ENCODE results near the gene COL4A2.

The COL4A2 gene

DNA sequence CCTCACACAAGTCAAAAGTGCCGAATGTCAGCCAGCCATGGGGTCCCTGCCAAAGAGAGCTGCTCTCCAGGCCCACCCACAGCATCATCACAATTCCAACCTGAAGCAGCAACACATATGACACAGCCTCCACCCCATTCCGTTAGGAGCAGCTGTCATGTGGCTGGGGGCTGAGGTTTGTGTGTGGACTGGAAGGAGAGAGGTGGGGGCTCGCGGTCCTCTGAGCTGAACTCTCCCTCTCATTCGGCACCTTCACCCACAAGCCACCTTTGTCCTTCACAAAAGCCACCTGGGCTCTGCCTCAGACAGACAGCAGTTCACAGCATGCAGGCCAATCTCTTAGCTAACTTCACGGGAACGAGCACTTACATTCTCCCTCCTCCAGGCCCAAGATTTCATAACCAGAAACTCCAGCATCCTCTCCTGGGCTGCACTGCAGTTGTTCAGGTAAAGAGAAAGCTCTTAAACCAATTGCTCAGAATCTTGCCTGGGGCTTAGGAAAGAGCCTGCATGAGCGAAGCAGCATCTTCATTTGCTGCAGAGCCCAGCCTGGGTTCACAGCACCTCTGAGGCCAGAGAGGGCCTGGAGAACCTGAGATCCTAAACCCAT lies 247.2 kb downstream of the COL4A2 start:
- TF ChIP-seq, protein P1, sequence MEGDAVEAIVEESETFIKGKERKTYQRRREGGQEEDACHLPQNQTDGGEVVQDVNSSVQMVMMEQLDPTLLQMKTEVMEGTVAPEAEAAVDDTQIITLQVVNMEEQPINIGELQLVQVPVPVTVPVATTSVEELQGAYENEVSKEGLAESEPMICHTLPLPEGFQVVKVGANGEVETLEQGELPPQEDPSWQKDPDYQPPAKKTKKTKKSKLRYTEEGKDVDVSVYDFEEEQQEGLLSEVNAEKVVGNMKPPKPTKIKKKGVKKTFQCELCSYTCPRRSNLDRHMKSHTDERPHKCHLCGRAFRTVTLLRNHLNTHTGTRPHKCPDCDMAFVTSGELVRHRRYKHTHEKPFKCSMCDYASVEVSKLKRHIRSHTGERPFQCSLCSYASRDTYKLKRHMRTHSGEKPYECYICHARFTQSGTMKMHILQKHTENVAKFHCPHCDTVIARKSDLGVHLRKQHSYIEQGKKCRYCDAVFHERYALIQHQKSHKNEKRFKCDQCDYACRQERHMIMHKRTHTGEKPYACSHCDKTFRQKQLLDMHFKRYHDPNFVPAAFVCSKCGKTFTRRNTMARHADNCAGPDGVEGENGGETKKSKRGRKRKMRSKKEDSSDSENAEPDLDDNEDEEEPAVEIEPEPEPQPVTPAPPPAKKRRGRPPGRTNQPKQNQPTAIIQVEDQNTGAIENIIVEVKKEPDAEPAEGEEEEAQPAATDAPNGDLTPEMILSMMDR (conservative IDR thresholded peaks at IDR 0.05; ENCODE audit: low read length) = no peak
- no peak for TF ChIP-seq EZH2phosphoT487 (IDR thresholded peaks at IDR 0.05; ENCODE audit: borderline replicate concordance)
- Histone ChIP-seq H2AFZ (ENCODE audit: low read length) (no peak overlapping the region), H3K9me2 (replicated peaks; ENCODE audit: low read depth, low read length) (no peaks in the 10 kb centered on the region), H4K20me1 (ENCODE audit: insufficient read depth, low read length, poor library complexity, severe bottlenecking) (no peaks in the 10 kb centered on the region), H3K4me3 (ENCODE audit: low read length, poor library complexity, severe bottlenecking) (no peak overlapping the region), H3K4me2 (ENCODE audit: low read depth, low read length, poor library complexity, severe bottlenecking) (peak overlapping the region; percentile 13), H3K9ac (ENCODE audit: low read depth, low read length, poor library complexity, severe bottlenecking) (no peak overlapping the region), H3F3A (ENCODE audit: low read depth) (no peaks in the 10 kb centered on the region), H3K27me3 (ENCODE audit: insufficient read depth, low read length, poor library complexity, severe bottlenecking) (no peaks in the 10 kb centered on the region), H3K36me3 (ENCODE audit: insufficient read depth, low read length) (no peaks in the 10 kb centered on the region), H3K79me2 (ENCODE audit: insufficient read depth, low read length) (peaks cover 87% of the 10 kb centered on the region), H3K4me1 (ENCODE audit: insufficient read depth, low read length, poor library complexity, severe bottlenecking) (peaks cover 7% of the 10 kb centered on the region), H3K9me3 (ENCODE audit: insufficient read depth, low read depth, low read length) (0 out of 2 replicates have a peak, but pooled peaks cover 6% of the 10 kb centered on the region)

DNA sequence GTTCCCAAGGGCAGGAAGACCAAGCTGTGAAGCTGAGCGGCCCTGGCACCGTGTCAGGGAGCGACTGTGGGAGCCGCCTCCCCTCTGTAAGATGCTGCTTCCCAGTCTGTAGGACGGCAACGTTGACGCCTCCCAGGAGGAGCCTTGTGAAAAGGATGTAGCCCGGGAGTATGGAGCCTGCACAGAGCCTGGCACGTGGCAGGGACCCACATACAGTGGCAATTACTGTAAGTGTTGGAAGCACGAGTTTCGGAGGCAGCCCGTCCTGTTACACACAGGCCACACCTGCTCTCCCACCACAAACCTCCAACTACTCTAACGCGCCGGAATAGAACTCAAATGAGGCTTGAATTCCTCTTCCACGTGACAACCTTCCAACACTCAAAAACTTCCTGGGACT lies 247.9 kb downstream of the COL4A2 start:
- Histone ChIP-seq H3F3A (ENCODE audit: low read depth) (no peaks in the 10 kb centered on the region), H3K36me3 (ENCODE audit: insufficient read depth, low read length) (no peaks in the 10 kb centered on the region), H3K9me2 (replicated peaks; ENCODE audit: low read depth, low read length) (no peaks in the 10 kb centered on the region), H3K4me1 (ENCODE audit: insufficient read depth, low read length, poor library complexity, severe bottlenecking) (peaks cover 13% of the 10 kb centered on the region), H2AFZ (ENCODE audit: low read length) (no peak overlapping the region), H3K4me2 (ENCODE audit: low read depth, low read length, poor library complexity, severe bottlenecking) (peak overlapping the region; percentile 30), H3K79me2 (ENCODE audit: insufficient read depth, low read length) (peaks cover 88% of the 10 kb centered on the region), H3K4me3 (ENCODE audit: low read length, poor library complexity, severe bottlenecking) (no peak overlapping the region), H3K9me3 (ENCODE audit: insufficient read depth, low read depth, low read length) (0 out of 2 replicates have a peak, but pooled peaks cover 6% of the 10 kb centered on the region), H3K9ac (ENCODE audit: low read depth, low read length, poor library complexity, severe bottlenecking) (no peak overlapping the region), H3K27me3 (ENCODE audit: insufficient read depth, low read length, poor library complexity, severe bottlenecking) (no peaks in the 10 kb centered on the region), H4K20me1 (ENCODE audit: insufficient read depth, low read length, poor library complexity, severe bottlenecking) (no peaks in the 10 kb centered on the region)
- no peak for TF ChIP-seq EZH2phosphoT487 (IDR thresholded peaks at IDR 0.05; ENCODE audit: borderline replicate concordance)
- TF ChIP-seq, protein P1 (conservative IDR thresholded peaks at IDR 0.05; ENCODE audit: low read length) = no peak

DNA sequence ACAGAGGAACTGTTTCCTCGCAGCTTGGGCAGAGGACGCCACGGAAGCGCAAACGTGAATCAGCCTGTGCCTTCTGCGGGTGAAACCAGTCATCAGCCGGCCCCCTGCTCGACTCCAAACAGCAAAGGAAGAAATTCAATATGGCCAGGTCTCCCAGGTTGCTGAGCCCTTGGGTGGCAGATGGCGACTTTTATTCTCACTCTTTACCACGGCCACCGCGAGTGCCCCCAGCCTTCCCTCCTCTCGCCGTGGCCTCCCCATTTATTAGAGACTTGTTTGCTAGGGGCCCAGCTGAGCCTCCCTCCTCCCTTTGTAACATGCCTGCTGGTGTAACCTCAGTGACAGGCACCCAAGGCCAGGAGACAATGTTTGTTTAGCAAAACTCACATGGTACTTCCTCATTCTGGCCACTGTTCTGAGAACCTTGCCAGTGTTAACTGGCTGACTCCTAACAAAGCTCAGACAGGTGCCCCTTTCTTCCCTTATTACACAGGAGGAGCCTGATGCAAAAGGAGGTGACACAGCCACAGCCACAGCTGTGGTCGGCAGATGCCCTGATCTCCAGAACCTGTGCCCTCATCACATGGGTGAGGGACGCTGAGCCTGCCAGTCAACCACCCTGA lies 248.6 kb downstream of the COL4A2 start:
- H3K79me2 ChIP-seq (ENCODE audit: insufficient read depth, low read length) = peaks cover 88% of the 10 kb centered on the region
- H2AFZ ChIP-seq (ENCODE audit: low read length) = no peak overlapping the region
- H3K9me2 ChIP-seq (replicated peaks; ENCODE audit: low read depth, low read length) = no peaks in the 10 kb centered on the region
- peaks cover 18% of the 10 kb centered on the region for H3K4me1 ChIP-seq (ENCODE audit: insufficient read depth, low read length, poor library complexity, severe bottlenecking)
- TF ChIP-seq, protein P1 (conservative IDR thresholded peaks at IDR 0.05; ENCODE audit: low read length) = no peak
- H4K20me1 ChIP-seq (ENCODE audit: insufficient read depth, low read length, poor library complexity, severe bottlenecking) = no peaks in the 10 kb centered on the region
- H3K4me2 ChIP-seq (ENCODE audit: low read depth, low read length, poor library complexity, severe bottlenecking) = peak overlapping the region; percentile 30
- H3K9ac ChIP-seq (ENCODE audit: low read depth, low read length, poor library complexity, severe bottlenecking) = no peak overlapping the region
- no peaks in the 10 kb centered on the region for H3K27me3 ChIP-seq (ENCODE audit: insufficient read depth, low read length, poor library complexity, severe bottlenecking)
- no peaks in the 10 kb centered on the region for H3K36me3 ChIP-seq (ENCODE audit: insufficient read depth, low read length)
- H3K9me3 ChIP-seq (ENCODE audit: insufficient read depth, low read depth, low read length) = 0 out of 2 replicates have a peak, but pooled peaks cover 6% of the 10 kb centered on the region
- H3F3A ChIP-seq (ENCODE audit: low read depth) = no peaks in the 10 kb centered on the region
- H3K4me3 ChIP-seq (ENCODE audit: low read length, poor library complexity, severe bottlenecking) = no peak overlapping the region
